ENCODE results near the gene FRAT2. TPM values are rescaled to one million over a fixed set of nuclear protein-coding genes. Genes with fewer than 3 reads are reported as not detected.

The FRAT2 gene
- total and polyA plus RNA-seq, 2 of the 13 experiments (the other 11 are each of a cell fraction or from before 2014, with no cell fraction given) = 7.2 to 14.1 TPM

DNA sequence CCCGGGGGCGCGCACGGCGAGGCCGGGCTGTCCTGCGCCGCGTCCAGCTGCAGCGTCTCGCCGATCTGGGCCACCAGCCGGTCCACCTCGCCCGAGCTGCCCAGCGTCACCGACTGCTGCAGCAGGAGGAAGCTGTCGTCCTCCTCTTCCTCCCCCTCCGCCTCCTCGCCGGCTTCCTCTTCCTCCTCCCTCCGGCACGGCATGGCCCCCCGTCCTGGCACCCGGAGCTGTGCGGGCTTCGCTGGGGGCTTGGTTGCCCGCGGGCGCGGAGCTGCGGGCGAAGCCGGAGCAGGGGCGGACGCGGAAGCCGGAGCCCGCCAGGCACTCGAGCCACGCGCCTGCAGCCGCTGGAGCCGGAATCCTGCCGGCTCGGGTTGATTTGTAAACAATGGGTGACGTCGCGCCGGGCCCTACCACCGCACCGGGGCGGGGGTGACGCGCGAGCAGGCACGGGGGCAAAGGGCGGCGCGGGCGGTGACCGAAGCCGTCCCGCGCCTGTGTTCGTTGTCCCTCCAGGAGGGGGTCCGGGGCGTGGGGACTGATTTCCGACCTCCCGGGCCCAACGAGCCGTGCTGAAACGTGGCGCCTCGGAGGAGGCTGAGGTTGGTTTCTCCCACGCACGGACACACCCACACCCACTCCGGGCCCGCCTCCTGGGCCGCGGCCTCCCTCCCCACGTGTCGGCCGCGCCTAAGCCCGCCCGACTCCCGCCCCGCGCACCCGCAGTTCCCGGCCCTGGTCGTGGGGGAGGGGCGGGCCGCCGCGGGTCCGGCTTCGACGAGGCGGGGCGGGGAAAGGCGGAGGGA is at the start of gene FRAT2 (continued):
- peak; percentile 4 for TF ChIP-seq ZNF446 (CRISPR knock-in tag; IDR thresholded peaks at IDR 0.05)
- TF ChIP-seq, protein P1, sequence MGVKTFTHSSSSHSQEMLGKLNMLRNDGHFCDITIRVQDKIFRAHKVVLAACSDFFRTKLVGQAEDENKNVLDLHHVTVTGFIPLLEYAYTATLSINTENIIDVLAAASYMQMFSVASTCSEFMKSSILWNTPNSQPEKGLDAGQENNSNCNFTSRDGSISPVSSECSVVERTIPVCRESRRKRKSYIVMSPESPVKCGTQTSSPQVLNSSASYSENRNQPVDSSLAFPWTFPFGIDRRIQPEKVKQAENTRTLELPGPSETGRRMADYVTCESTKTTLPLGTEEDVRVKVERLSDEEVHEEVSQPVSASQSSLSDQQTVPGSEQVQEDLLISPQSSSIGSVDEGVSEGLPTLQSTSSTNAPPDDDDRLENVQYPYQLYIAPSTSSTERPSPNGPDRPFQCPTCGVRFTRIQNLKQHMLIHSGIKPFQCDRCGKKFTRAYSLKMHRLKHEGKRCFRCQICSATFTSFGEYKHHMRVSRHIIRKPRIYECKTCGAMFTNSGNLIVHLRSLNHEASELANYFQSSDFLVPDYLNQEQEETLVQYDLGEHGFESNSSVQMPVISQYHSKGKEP (CRISPR knock-in tag; IDR thresholded peaks at IDR 0.05) = 0 out of 2 replicates have a peak, but pooled peaks have one; percentile 37
- no peak for TF ChIP-seq ZNF432 (CRISPR knock-in tag; IDR thresholded peaks at IDR 0.05; ENCODE audit: borderline replicate concordance)
- peak; percentile 77; the same call in 1 of the 2 replicates for TF ChIP-seq SMYD3 (CRISPR knock-in tag; IDR thresholded peaks at IDR 0.05)
- TF ChIP-seq RFXAP (CRISPR knock-in tag; IDR thresholded peaks at IDR 0.05; ENCODE audit: borderline replicate concordance) = peak; percentile 85; the same call in 1 of the 2 replicates
- TF ChIP-seq ZIK1 (CRISPR knock-in tag; IDR thresholded peaks at IDR 0.05; ENCODE audit: borderline replicate concordance, low read depth) = peak; percentile 27; the same call in 1 of the 2 replicates
- peak; percentile 66; the same call in 1 of the 2 replicates for TF ChIP-seq ZNF232 (CRISPR knock-in tag; IDR thresholded peaks at IDR 0.05; ENCODE audit: borderline replicate concordance)
- TF ChIP-seq MEIS1 (CRISPR knock-in tag; IDR thresholded peaks at IDR 0.05; ENCODE audit: borderline replicate concordance) = peak; percentile 54; the same call in 1 of the 2 replicates
- TF ChIP-seq, protein P2, sequence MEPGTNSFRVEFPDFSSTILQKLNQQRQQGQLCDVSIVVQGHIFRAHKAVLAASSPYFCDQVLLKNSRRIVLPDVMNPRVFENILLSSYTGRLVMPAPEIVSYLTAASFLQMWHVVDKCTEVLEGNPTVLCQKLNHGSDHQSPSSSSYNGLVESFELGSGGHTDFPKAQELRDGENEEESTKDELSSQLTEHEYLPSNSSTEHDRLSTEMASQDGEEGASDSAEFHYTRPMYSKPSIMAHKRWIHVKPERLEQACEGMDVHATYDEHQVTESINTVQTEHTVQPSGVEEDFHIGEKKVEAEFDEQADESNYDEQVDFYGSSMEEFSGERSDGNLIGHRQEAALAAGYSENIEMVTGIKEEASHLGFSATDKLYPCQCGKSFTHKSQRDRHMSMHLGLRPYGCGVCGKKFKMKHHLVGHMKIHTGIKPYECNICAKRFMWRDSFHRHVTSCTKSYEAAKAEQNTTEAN (CRISPR knock-in tag; conservative IDR thresholded peaks at IDR 0.05) = peak; percentile 75
- TF ChIP-seq, protein P3, sequence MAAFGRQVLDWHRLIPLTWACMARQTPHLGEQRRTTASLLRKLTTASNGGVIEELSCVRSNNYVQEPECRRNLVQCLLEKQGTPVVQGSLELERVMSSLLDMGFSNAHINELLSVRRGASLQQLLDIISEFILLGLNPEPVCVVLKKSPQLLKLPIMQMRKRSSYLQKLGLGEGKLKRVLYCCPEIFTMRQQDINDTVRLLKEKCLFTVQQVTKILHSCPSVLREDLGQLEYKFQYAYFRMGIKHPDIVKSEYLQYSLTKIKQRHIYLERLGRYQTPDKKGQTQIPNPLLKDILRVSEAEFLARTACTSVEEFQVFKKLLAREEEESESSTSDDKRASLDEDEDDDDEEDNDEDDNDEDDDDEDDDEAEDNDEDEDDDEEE (CRISPR knock-in tag; IDR thresholded peaks at IDR 0.05) = peak; percentile 63; the same call in 1 of the 2 replicates
- TF ChIP-seq ZFP90 (CRISPR knock-in tag; IDR thresholded peaks at IDR 0.05; ENCODE audit: borderline replicate concordance) = peak; percentile 50; the same call in 1 of the 2 replicates
- peak; percentile 37; the same call in 1 of the 2 replicates for TF ChIP-seq ZNF264 (CRISPR knock-in tag; IDR thresholded peaks at IDR 0.05)
- TF ChIP-seq, protein P4, sequence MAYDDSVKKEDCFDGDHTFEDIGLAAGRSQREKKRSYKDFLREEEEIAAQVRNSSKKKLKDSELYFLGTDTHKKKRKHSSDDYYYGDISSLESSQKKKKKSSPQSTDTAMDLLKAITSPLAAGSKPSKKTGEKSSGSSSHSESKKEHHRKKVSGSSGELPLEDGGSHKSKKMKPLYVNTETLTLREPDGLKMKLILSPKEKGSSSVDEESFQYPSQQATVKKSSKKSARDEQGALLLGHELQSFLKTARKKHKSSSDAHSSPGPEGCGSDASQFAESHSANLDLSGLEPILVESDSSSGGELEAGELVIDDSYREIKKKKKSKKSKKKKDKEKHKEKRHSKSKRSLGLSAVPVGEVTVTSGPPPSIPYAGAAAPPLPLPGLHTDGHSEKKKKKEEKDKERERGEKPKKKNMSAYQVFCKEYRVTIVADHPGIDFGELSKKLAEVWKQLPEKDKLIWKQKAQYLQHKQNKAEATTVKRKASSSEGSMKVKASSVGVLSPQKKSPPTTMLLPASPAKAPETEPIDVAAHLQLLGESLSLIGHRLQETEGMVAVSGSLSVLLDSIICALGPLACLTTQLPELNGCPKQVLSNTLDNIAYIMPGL (CRISPR knock-in tag; IDR thresholded peaks at IDR 0.05; ENCODE audit: borderline replicate concordance in 1 of 2, low read depth in 1 of 2) = peak; percentile 69 to 75; a peak in 3 of 4 replicates
- TF ChIP-seq, protein P5, sequence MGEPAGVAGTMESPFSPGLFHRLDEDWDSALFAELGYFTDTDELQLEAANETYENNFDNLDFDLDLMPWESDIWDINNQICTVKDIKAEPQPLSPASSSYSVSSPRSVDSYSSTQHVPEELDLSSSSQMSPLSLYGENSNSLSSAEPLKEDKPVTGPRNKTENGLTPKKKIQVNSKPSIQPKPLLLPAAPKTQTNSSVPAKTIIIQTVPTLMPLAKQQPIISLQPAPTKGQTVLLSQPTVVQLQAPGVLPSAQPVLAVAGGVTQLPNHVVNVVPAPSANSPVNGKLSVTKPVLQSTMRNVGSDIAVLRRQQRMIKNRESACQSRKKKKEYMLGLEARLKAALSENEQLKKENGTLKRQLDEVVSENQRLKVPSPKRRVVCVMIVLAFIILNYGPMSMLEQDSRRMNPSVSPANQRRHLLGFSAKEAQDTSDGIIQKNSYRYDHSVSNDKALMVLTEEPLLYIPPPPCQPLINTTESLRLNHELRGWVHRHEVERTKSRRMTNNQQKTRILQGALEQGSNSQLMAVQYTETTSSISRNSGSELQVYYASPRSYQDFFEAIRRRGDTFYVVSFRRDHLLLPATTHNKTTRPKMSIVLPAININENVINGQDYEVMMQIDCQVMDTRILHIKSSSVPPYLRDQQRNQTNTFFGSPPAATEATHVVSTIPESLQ (CRISPR knock-in tag; conservative IDR thresholded peaks at IDR 0.05) = no peak
- TF ChIP-seq ZNF672 (CRISPR knock-in tag; IDR thresholded peaks at IDR 0.05) = no peak
- TF ChIP-seq, protein P6, sequence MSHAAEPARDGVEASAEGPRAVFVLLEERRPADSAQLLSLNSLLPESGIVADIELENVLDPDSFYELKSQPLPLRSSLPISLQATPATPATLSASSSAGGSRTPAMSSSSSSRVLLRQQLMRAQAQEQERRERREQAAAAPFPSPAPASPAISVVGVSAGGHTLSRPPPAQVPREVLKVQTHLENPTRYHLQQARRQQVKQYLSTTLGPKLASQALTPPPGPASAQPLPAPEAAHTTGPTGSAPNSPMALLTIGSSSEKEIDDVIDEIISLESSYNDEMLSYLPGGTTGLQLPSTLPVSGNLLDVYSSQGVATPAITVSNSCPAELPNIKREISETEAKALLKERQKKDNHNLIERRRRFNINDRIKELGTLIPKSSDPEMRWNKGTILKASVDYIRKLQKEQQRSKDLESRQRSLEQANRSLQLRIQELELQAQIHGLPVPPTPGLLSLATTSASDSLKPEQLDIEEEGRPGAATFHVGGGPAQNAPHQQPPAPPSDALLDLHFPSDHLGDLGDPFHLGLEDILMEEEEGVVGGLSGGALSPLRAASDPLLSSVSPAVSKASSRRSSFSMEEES (CRISPR knock-in tag; IDR thresholded peaks at IDR 0.05) = peak; percentile 74; the same call in 1 of the 2 replicates
- peak; percentile 62; the same call in 1 of the 2 replicates for TF ChIP-seq TBX3 (IDR thresholded peaks at IDR 0.05; ENCODE audit: borderline replicate concordance)
- no peak for TF ChIP-seq ZSCAN22 (CRISPR knock-in tag; IDR thresholded peaks at IDR 0.05)
